ENCODE results near the gene HYLS1. TPM values are rescaled to one million over a fixed set of nuclear protein-coding genes. Genes with fewer than 3 reads are reported as not detected.

HYLS1 gene
- total RNA-seq, 2 donors from 2014 or later: 3.3 to 5.3 TPM

DNA sequence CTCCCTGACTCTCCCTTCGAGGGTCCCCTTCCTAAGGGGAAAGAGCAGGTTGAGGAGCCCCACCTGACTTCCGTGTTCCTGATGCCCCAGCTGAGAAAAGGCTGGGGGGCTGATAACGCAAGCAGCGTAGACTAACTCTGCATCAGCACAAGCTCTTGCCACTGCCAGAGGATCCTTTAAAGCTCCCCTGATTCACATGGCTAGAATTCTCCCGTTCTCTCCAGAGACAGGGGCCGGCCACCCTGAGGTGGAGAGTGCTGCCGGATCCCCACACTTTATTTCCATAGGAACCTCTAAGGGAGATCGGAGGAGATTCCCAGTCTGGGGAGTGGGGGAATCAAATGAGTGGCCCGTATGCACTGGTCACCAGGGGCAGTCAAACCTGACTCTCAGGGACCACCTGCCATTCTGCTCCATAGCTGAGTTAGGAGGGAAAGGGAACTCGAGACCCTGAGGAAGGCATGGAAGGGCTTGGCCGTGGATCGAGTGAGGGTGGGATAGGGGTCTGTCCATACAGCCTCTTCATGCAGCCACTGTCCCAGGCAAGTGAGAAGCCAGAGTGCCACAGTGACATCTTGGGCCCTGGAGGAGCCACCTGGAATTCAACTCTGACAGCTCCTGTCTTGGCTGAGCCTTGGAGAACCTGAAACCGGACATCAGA lies 57.0 kb downstream of the HYLS1 start:
- DNase-seq: no peak
- no peak for ATAC-seq
- intact Hi-C loops (cut with DNase I): loop anchor here in 1 of 2 donors (5.0 kb wide), 1 partner anchor 248 kb away; no protein-coding TSS in a partner anchor

DNA sequence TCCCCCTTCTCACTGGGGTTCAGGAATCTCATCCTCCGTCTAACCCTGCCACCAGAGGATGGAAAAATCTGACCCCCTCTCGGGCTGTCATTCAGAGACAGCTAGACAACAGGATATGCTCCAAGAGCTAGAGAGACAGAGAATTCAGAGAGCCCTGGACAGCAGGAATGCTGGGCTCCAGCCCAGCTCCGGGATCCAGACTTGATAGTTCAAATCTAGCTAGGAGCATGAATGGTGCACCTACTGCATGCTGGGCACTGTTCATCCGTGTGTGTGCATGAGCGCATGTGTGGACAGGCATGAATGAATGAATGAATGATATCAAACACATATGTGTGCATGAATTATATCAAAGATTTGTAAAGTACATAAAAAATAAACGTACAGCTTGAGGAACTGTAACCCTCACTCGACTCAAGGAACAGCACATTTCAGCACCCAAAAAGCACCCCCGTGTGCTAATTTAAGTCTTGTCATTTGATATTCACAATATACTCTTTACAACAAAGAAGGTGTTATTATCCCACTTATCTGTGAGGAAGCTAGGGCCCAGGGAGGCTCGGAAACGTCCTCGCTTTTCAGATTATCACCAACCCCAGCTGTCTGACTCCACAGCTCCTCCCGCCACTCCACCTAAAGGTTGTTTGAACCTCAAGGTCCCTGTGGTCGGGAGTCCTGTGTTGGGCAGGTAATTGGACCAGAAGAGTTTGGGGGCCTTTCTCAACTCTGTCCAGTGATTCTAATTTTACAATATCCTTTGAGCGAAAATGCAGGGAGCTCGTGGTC lies 57.7 kb downstream of the HYLS1 start:
- ATAC-seq (no peak), DNase-seq (no peak)
- intact Hi-C loops (cut with DNase I): no loop called here

DNA sequence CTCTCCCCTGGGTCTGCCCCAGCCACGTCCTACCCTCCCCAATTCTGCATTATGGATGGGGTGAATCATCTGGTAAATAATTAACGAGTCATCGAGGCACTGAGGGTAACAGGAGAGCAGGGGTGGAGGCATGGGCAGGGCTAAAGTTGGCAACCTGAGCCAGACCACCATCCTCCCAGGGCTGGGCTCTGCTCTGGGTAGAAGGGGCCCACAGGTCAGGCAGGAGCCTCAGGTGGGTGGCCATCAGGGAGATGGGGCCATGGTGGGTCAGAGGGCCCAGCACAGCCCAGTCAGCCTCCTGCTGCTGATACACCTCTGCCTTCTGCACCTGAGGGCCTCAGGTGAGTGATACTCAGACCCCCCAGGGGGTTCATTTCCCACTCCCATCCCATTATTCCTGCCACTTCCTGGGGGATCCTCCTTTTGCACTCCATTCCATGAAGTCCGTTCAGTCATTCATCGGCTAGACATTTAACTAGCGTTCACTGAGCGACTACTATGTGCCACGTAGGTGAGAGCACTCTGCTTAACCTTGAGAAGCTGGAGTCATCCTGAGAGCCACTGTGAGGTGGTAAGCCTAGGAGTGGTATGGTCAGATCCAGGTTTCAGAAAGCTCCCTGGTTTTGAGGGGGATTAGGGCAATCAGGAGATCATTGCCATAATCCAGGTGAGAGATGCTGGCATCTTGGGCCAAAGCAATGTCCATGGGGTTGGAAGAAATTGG lies 58.5 kb downstream of the HYLS1 start, which contains the start of gene VSIG10L2:
TSS of gene VSIG10L2 (plus strand) at position 248 of the 724 bp plus-strand sequence. CDS start at position 260, 12 bp downstream.
- ATAC-seq: no peak
- intact Hi-C loops (cut with DNase I): no loop called here
- no peak for DNase-seq

DNA sequence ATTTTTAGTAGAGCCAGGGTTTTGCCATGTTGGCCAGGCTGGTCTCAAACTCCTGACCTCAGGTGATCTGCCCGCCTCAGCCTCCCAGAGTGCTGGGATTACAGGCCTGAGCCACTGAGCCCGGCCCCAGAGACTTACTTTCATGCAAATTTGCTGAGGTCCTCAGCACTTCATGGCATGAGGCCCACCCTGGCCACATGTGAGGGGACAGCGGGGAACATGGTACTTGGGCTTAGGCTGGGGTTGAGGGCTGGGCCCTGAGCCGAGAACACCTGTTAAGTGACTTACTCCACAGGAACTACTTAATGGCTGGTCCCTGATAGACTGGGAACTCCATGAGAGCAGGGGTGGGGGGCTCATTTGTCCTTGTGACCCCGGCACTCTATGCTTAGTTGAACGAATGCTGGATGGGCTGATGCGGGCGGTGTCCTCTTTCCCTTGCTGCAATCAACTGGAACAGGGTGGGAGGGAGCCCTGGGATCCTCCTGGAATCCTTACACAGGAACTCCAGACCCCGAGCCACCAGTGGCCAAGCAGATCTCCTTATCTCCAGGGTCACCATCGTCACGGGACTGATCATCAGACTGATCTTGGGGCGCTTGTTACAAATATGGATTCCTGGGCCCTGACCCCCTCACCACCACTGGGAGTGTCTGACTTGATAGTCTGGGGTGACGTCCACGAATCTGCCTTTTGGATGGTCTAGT lies 59.4 kb downstream of the HYLS1 start:
- intact Hi-C loops (cut with DNase I): no loop called here
- no peak for ATAC-seq
- no peak for DNase-seq

DNA sequence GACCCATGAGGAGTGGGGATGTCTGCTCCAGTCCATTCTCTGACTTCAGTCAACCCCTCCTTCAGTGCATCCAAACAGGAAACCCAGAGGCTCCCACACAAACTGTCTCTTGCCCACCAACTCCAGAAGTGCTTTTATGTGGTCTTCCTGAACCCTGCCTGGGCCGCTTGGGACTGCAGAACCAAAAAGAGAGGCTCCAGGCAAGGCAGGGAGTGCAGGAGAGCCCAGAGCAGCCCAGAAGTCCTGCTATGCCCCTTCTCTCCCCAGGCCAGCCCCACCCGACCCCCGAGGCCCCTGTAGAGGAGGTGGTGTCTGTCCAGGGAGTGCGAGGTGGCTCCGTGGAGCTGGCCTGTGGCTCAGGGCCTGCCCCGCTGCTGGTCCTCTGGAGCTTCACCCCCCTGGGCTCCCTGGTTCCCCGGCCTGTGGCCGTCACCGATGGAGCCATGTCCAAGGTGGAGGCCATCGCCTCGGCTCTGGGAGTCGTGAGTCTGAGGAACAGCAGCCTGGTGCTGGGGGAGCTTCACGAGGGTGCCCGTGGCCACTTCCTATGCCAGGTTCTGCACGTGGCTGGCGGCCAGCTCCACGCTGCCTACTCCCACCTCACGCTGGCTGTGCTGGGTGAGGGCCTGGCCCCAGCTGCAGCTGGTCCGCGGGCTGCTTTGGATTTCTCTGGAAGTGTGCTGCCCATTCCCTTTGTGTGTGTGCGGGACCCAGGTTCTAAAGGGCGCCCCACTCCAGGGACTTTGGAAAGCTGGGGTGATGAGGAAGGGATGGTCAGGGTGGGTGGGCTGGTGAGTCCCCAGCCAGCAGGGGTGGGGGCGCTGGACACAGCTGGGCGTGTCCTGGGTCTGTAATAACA lies 60.2 kb downstream of the HYLS1 start:
- no peak for ATAC-seq
- intact Hi-C loops (cut with DNase I): no loop called here
- no peak for DNase-seq

DNA sequence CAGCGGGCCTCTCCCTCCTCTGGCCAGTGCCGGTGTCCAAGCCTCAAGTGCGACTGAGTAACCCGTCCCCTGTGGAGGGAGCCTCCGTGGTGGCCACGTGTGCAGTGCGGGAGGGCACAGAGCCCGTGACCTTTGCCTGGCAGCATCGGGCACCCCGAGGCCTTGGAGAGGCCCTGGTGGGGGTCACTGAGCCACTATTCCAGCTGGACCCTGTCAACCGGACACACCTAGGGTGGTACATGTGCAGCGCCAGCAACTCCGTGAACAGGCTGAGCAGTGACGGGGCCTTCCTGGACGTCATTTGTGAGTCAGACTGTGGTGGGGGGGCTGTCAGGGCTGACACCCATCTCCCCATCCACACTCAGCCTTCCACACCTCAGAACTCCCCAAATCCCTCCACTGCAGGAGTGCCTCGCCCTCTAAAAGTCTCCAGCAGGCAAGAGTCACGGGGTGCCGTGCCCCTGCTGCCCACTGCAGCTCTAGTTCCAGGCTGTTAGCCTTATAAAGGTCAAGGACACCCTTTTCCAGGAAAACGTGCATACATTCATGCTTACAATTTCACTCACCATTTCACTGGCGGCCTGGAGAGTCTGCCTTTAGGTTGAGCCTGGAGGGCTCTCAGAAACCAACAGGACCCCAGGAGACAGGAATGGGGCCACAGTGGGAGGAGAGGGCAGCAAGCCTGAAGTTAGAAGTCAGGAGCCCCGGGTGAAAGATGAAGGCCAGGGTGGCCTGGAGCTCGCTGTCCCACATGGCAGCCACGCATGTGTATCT lies 61.0 kb downstream of the HYLS1 start:
- intact Hi-C loops (cut with DNase I): no loop called here
- DNase-seq (no peak), ATAC-seq (no peak)

DNA sequence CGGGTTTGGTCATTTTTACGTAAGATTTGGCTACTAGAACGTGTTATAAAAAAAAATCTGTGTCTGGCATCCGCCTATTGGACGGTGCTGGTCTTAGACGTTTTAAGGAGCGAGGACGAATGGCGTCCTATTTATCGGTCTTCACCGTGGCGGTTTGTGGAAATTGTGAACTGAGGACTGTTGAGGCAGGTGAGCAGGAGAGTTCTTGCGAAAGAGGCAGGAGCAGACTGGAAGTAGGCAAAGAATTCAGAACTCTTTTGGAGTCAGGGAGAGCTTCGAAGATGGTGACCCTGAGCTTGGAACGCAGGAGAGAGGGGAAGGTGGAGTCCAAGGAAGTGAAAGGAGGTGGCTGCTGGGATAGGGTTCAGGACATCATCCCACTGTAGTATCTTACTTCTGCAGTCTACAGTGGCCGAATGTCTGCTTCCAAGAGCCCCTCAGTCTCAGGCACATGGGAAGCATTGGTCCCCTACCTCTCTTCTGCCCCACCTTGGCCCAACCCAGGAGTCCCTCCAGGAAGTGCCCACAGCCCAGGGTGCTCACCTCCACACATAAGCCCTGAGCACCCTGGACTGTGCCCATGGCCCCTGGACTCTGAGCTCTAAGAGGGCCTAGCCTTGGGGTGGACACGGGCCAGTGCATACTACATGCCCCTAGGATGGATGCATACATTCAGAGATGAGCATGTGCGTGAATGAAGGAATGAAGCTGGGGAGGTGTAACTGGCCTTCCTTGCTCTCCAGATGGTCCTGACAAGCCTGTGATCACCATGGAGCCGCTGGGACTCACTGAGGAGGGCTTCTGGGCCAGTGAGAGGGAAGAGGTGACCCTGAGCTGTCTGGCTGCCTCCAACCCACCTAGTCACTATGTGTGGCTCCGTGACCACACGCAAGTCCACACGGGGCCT lies 62.1 kb downstream of the HYLS1 start:
- DNase-seq (no peak), ATAC-seq (no peak)
- intact Hi-C loops (cut with DNase I): no loop called here

DNA sequence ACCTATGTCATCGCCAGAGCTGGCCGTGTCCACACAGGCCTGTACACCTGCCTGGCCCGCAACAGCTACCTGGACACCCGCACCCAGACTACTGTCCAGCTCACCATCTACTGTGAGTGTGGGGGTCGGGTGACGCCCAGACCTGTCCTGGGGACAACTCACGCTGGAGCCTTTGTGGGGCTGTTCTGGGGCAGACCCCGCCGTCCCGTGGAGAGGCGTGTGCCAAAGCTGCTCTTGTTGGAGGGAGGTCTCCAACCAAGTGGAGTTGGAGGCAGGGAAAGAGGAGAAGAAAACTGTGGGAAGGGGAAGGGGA lies 62.7 kb downstream of the HYLS1 start:
- ATAC-seq (no peak), DNase-seq (no peak)
- intact Hi-C loops (cut with DNase I): no loop called here

Other genes with a start within 250 kb of the HYLS1 start
- gene ACRV1, start 206.8 kb upstream of the HYLS1 start, total RNA-seq: not detected
- gene PATE1, start 141.4 kb upstream of the HYLS1 start, total RNA-seq: not detected
- not detected for gene PATE2, start 108.8 kb upstream of the HYLS1 start, total RNA-seq
- gene PATE3, start 99.5 kb upstream of the HYLS1 start, total RNA-seq: not detected
- gene PATE4, start 54.4 kb upstream of the HYLS1 start, total RNA-seq: not detected
- 1 to 10 TPM; 6.9 to 8.2 TPM for gene PUS3, start 15.5 kb downstream of the HYLS1 start, total RNA-seq
- gene DDX25, start 16.8 kb downstream of the HYLS1 start, total RNA-seq: under 1 TPM in 1 of 2 donors, not detected in 1; 0.21 TPM
- gene VSIG10L2, start 58.4 kb downstream of the HYLS1 start, total RNA-seq: under 1 TPM; 0.05 to 0.56 TPM
- gene CDON, start 175.2 kb downstream of the HYLS1 start, total RNA-seq: 10 to 100 TPM; 13.6 to 30.0 TPM

Data from left cardiac atrium (tissue), 4 donors.